H1 (cell line): Measurements from ENCODE around the gene OPALIN. TPM values are rescaled to one million over a fixed set of nuclear protein-coding genes. Genes with fewer than 3 reads are reported as not detected.

Experiments
- CTCF ChIA-PET: fragments of 300-600 bp; sonication (Branson Sonifier 250); formaldehyde crosslinking; loops from one replicate; lab custom pipeline; 2021; ENCODE audit not compliant: partially characterized antibody; lab: Charles Lee
- POLR2A ChIA-PET: fragments of 300-600 bp; sonication (Branson Sonifier 250); formaldehyde crosslinking; loops from one replicate; lab custom pipeline; 2021; ENCODE audit warnings: inconsistent platforms; ENCODE audit not compliant: partially characterized antibody; lab: Charles Lee
- DNase-seq, 2 experiments: peaks; one replicate each; pipeline versions ENCODE4 v3.0.0 to v3.0.0-alpha.2; 2010 to 2022; ENCODE audit warnings: low spot score in 2 of 2, low read depth in 1 of 2, mixed read lengths in 1 of 2
- FAIRE-seq: peaks from 2 replicates; lab custom pipeline; 2011; peaks lifted over from hg19 to GRCh38; lab: Jason Lieb, UNC
- H2AFZ ChIP-seq: 2 replicates; pipeline ENCODE4 v1.8.1; 2012; ENCODE audit warnings: low read length, inconsistent platforms
- H2AK5ac ChIP-seq: 2 replicates; pipeline ENCODE4 v1.6.1; 2013; ENCODE audit warnings: low read depth, low read length
- H2BK120ac ChIP-seq: replicated peaks from 2 replicates; pipeline ENCODE3; 2013; ENCODE audit warnings: low read depth, low read length, inconsistent platforms
- H2BK12ac ChIP-seq: 2 replicates; pipeline ENCODE4 v1.6.1; 2013; ENCODE audit warnings: low read depth, low read length
- H2BK15ac ChIP-seq: 2 replicates; pipeline ENCODE4 v1.6.1; 2013; ENCODE audit warnings: low read length
- H2BK20ac ChIP-seq: 2 replicates; pipeline ENCODE4 v1.6.1; 2013; ENCODE audit warnings: low read length
- H2BK5ac ChIP-seq: 2 replicates; pipeline ENCODE4 v1.6.1; 2013; ENCODE audit warnings: low read depth, low read length
- H3K14ac ChIP-seq: 2 replicates; pipeline ENCODE4 v1.6.1; 2013; ENCODE audit warnings: inconsistent platforms; ENCODE audit not compliant: insufficient read length
- H3K18ac ChIP-seq: 2 replicates; pipeline ENCODE4 v1.6.1; 2013; ENCODE audit warnings: low read length; ENCODE audit errors: extremely low read depth
- H3K23ac ChIP-seq: 2 replicates; pipeline ENCODE4 v1.6.1; 2013; ENCODE audit warnings: inconsistent platforms; ENCODE audit not compliant: insufficient read length
- H3K23me2 ChIP-seq: 2 replicates; pipeline ENCODE4 v1.6.1; 2013; ENCODE audit warnings: low read depth, low read length
- H3K27ac ChIP-seq: 2 replicates; pipeline ENCODE4 v1.6.1; 2011; ENCODE audit warnings: low read depth, low read length, inconsistent platforms
- H3K27me3 ChIP-seq, 4 experiments: replicated peaks in 1 of 4; 1 replicate in 1 of 4; 2 replicates in 3 of 4; pipeline versions ENCODE4 v1.6.1 to v1.8.1; 2011 to 2013; ENCODE audit warnings: low read length in 3 of 4, mild to moderate bottlenecking in 3 of 4, inconsistent platforms in 2 of 4, mixed read lengths in 2 of 4, moderate library complexity in 1 of 4; ENCODE audit not compliant: control insufficient read depth in 3 of 4, insufficient read depth in 3 of 4; ENCODE audit errors: extremely low read depth in 1 of 4
- H3K36me3 ChIP-seq, 4 experiments: 2 replicates each; pipeline versions ENCODE4 v1.6.1 to v1.8.1; 2011 to 2013; ENCODE audit warnings: mild to moderate bottlenecking in 4 of 4, low read length in 3 of 4, moderate library complexity in 2 of 4, control low read depth in 1 of 4, inconsistent platforms in 1 of 4; ENCODE audit not compliant: insufficient read depth in 4 of 4, control insufficient read depth in 2 of 4
- H3K4ac ChIP-seq: replicated peaks from 2 replicates; pipeline ENCODE3; 2013; ENCODE audit warnings: low read length, low read depth, mixed read lengths, inconsistent platforms; ENCODE audit not compliant: insufficient read length
- H3K4me1 ChIP-seq, 4 experiments: replicated peaks in 1 of 4; 1 replicate in 1 of 4; 2 replicates in 3 of 4; pipeline versions ENCODE4 v1.6.1 to v1.8.1; 2011 to 2013; ENCODE audit warnings: low read length in 3 of 4, inconsistent platforms in 2 of 4, mixed read lengths in 1 of 4; ENCODE audit not compliant: insufficient read depth in 4 of 4, control insufficient read depth in 3 of 4
- H3K4me2 ChIP-seq, 2 experiments: 2 replicates each; pipeline versions ENCODE4 v1.6.1 to v1.8.1; 2011 to 2013; ENCODE audit warnings: low read depth in 2 of 2, low read length in 2 of 2, control low read depth in 1 of 2, inconsistent platforms in 1 of 2, mild to moderate bottlenecking in 1 of 2; ENCODE audit not compliant: insufficient read depth in 1 of 2
- H3K4me3 ChIP-seq, 4 experiments: fragments of 200-600, 300-600 bp in 1 of 4; sonication (generic), shearing (Covaris generic), sonication (Bioruptor Twin) in 1 of 4; 2 replicates each; pipeline versions ENCODE4 v1.5.1 to v1.8.1; 2011 to 2016; ENCODE audit warnings: low read length in 4 of 4, low read depth in 3 of 4, control low read depth in 2 of 4, inconsistent platforms in 2 of 4, mild to moderate bottlenecking in 2 of 4, mixed read lengths in 1 of 4, moderate library complexity in 1 of 4; ENCODE audit not compliant: insufficient read depth in 2 of 4; ENCODE audit errors: extremely low read depth in 1 of 4
- H3K56ac ChIP-seq: replicated peaks from 2 replicates; pipeline ENCODE3; 2013; ENCODE audit warnings: low read depth, mild to moderate bottlenecking, mixed read lengths, low read length, inconsistent platforms; ENCODE audit not compliant: insufficient read length
- H3K79me1 ChIP-seq: 2 replicates; pipeline ENCODE4 v1.6.1; 2013; ENCODE audit warnings: low read depth, low read length, control low read depth
- H3K79me2 ChIP-seq, 2 experiments: 2 replicates each; pipeline versions ENCODE4 v1.6.1 to v1.8.1; 2012 to 2013; ENCODE audit warnings: low read length in 2 of 2, mild to moderate bottlenecking in 2 of 2, inconsistent platforms in 1 of 2; ENCODE audit not compliant: insufficient read depth in 2 of 2, control insufficient read depth in 1 of 2
- H3K9ac ChIP-seq, 4 experiments: replicated peaks in 1 of 4; 1 replicate in 1 of 4; 2 replicates in 3 of 4; pipeline versions ENCODE4 v1.6.1 to v1.8.1; 2011 to 2013; ENCODE audit warnings: low read depth in 3 of 4, low read length in 3 of 4, control low read depth in 2 of 4, mild to moderate bottlenecking in 2 of 4, moderate library complexity in 2 of 4, inconsistent platforms in 1 of 4; ENCODE audit errors: extremely low read depth in 1 of 4
- H3K9me3 ChIP-seq, 2 experiments: 2 replicates each; pipeline versions ENCODE4 v1.6.1 to v1.8.1; 2012 to 2013; ENCODE audit warnings: mild to moderate bottlenecking in 2 of 2, moderate library complexity in 2 of 2, control low read depth in 1 of 2, inconsistent platforms in 1 of 2, low read depth in 1 of 2, low read length in 1 of 2, mixed read lengths in 1 of 2; ENCODE audit not compliant: insufficient read depth in 2 of 2
- H4K20me1 ChIP-seq, 2 experiments: replicated peaks in 1 of 2; 2 replicates each; pipeline versions ENCODE3 to v1.8.1; 2011 to 2013; ENCODE audit warnings: inconsistent platforms in 2 of 2, low read length in 2 of 2, mild to moderate bottlenecking in 1 of 2; ENCODE audit not compliant: insufficient read depth in 2 of 2, control insufficient read depth in 1 of 2
- H4K5ac ChIP-seq: 2 replicates; pipeline ENCODE4 v1.6.1; 2013; ENCODE audit warnings: low read length, low read depth, mixed read lengths, inconsistent platforms; ENCODE audit not compliant: insufficient read length
- H4K8ac ChIP-seq: 2 replicates; pipeline ENCODE4 v1.8.0; 2013; ENCODE audit warnings: mild to moderate bottlenecking, moderate library complexity, low read length, inconsistent platforms; ENCODE audit not compliant: insufficient read depth; ENCODE audit errors: extremely low read depth
- H4K91ac ChIP-seq: replicated peaks from 2 replicates; pipeline ENCODE3; 2013; ENCODE audit warnings: low read length, mixed read lengths, inconsistent platforms; ENCODE audit not compliant: insufficient read length
- ASH2L ChIP-seq: fragments of 200-600, 300-600 bp; sonication (generic); IDR thresholded peaks from one replicate; pipeline ENCODE4 v1.7.1; 2017; ENCODE audit warnings: low read length
- E2F6 ChIP-seq: IDR thresholded peaks from 2 replicates; pipeline ENCODE4 v1.6.1; 2012; ENCODE audit warnings: inconsistent platforms
- HDAC2 ChIP-seq, 2 experiments: fragments of 300-600 bp in 1 of 2; sonication (generic) in 1 of 2; IDR thresholded peaks; 2 replicates each; pipeline ENCODE4 v1.6.1; 2011 to 2012; ENCODE audit warnings: low read depth in 2 of 2, low read length in 2 of 2, mild to moderate bottlenecking in 2 of 2, moderate library complexity in 2 of 2, borderline replicate concordance in 1 of 2, inconsistent platforms in 1 of 2
- POLR2AphosphoS5 ChIP-seq: IDR thresholded peaks from 2 replicates; pipeline ENCODE4 v1.6.1; 2011; ENCODE audit warnings: low read depth, low read length
- RFX5 ChIP-seq: IDR thresholded peaks from 2 replicates; pipeline ENCODE4 v1.6.1; 2011; ENCODE audit warnings: low read depth, low read length, improper control_type of control experiment, borderline replicate concordance
- SIX5 ChIP-seq: IDR thresholded peaks from 2 replicates; pipeline ENCODE4 v1.6.1; 2011; ENCODE audit warnings: mild to moderate bottlenecking, low read depth, low read length
- SUZ12 ChIP-seq: fragments of 200-600 bp; sonication (generic); IDR thresholded peaks from 2 replicates; pipeline ENCODE4 v1.6.1; 2012; ENCODE audit warnings: mild to moderate bottlenecking, inconsistent platforms, low read length, moderate library complexity, mixed read lengths
- TAF7 ChIP-seq: optimal IDR thresholded peaks from 2 replicates; pipeline ENCODE3; 2011; ENCODE audit warnings: low read depth, mild to moderate bottlenecking, inconsistent platforms, low read length, moderate library complexity, borderline replicate concordance
- TCF12 ChIP-seq: IDR thresholded peaks from 2 replicates; pipeline ENCODE4 v1.6.1; 2011; ENCODE audit warnings: low read depth, mild to moderate bottlenecking, low read length
- TEAD4 ChIP-seq: IDR thresholded peaks from 2 replicates; pipeline ENCODE4 v1.6.1; 2012; ENCODE audit warnings: low read depth, low read length, inconsistent platforms, mixed read lengths
- WGBS, 2 experiments: shearing (Covaris generic) in 1 of 2; methylation state at CpG; one replicate each; pipeline versions ENCODE4 v1.1.6 to v1.1.7; 2013 to 2015; ENCODE audit warnings: low lambda C conversion rate in 2 of 2, mixed read lengths in 2 of 2, inconsistent platforms in 1 of 2, low coverage in 1 of 2, missing lambda C conversion rate in 1 of 2; ENCODE audit not compliant: insufficient replicate concordance in 2 of 2, insufficient coverage in 1 of 2, insufficient read length in 1 of 2; ENCODE audit errors: extremely low coverage in 1 of 2, missing lambda C conversion rate in 1 of 2; 5-methylcytosine and 5-hydroxymethylcytosine counted together
- polyA plus RNA-seq, 7 experiments: library from polyadenylated mRNA; depleted of rRNA in 3 of 7; stranded (reverse) in 5 of 7; unstranded in 2 of 7; fragments of >200 nt in 5 of 7; fragments of 200-250 nt in 2 of 7; gene quantifications; 1 replicate in 5 of 7; 2 replicates in 1 of 7; 4 replicates in 1 of 7; pipeline versions ENCODE4 v1.2.1 to v1.2.3, GENCODE V29; 2011 to 2013; ENCODE audit warnings: missing spikeins in 2 of 7, mixed read lengths in 2 of 7
- total RNA-seq: library from RNA; stranded (reverse); fragmentation: NEBNext Ultra II Directional; extraction: Animal tissue kit (Norgen Biotek cat#: 25700); gene quantifications from 2 replicates; pipeline ENCODE4 v1.2.1, GENCODE V29; 2021

The OPALIN gene
- total and polyA plus RNA-seq, 2 of the 8 experiments (the other 6 are each of a cell fraction or from before 2014, with no cell fraction given), result 0.03 TPM; not detected in 1

- TF ChIP-seq TEAD4 (no peak), ASH2L (no peak), TAF7 (no peak), HDAC2 (IDR thresholded peaks at IDR 0.05; ENCODE audit: borderline replicate concordance in 1 of 2, low read depth in 2 of 2, low read length in 2 of 2) (no peak), SIX5 (no peak), RFX5 (no peak), POLR2AphosphoS5 (no peak), TCF12 (no peak), E2F6 (no peak), SUZ12 (no peak)
- Histone ChIP-seq H3K36me3 (no peaks in the 10 kb centered on the region), H3K27me3 (no peaks in the 10 kb centered on the region), H3K9ac (no peak overlapping the region), H2BK5ac (peak overlapping the region; percentile 82; the same call in 1 of the 2 replicates), H2AK5ac (no peak overlapping the region), H3K14ac (no peak overlapping the region), H3K79me2 (no peaks in the 10 kb centered on the region), H3K4me1 (peaks cover 3 to 30% (median 29%) of the 10 kb centered on the region in 4 experiments), H3K27ac (no peak overlapping the region), H3K4me3 (no peak overlapping the region), H2AFZ (no peak overlapping the region), H3K56ac (no peak overlapping the region), H4K8ac (no peak overlapping the region), H4K5ac (peak overlapping the region; percentile 12), H2BK120ac (peak overlapping the region; percentile 48), H3K23me2 (no peaks in the 10 kb centered on the region), H3K18ac (no peak overlapping the region), H4K20me1 (no peaks in the 10 kb centered on the region), H2BK15ac (no peak overlapping the region), H3K9me3 (no peaks in the 10 kb centered on the region), H3K23ac (no peak overlapping the region), H3K4me2 (peak overlapping the region in 1 of 2 experiments; percentile 46; a peak in 2 of 4 replicates), H3K4ac (no peak overlapping the region), H2BK20ac (no peak overlapping the region), H4K91ac (no peak overlapping the region), H2BK12ac (0 out of 2 replicates have a peak overlapping the region, but pooled peaks have one; percentile 10), H3K79me1 (no peaks in the 10 kb centered on the region)
- WGBS, 2 experiments, result 85% methylated on average over 3 of the region's 3 CpGs; no CpG with 5 or more reads in 1 of the 2 experiments
- CTCF ChIA-PET, result interaction anchor here (0.5 to 4.3 kb wide), 7 partner anchors 12 to 125 kb away, joined by 3 to 20 read pairs (median 7); no protein-coding TSS in a partner anchor
- POLR2A ChIA-PET, result interaction anchor here (0.5 to 1.8 kb wide), 2 partner anchors 23 to 312 kb away, joined by 3 to 5 read pairs; no protein-coding TSS in a partner anchor
- FAIRE-seq (no peak), DNase-seq (no peak)
These were observed 47.6 kb downstream of the OPALIN start for GRCh38 chr10:96311180-96311715.
